ENCODE results near the gene NPC1L1.

Gene NPC1L1

DNA sequence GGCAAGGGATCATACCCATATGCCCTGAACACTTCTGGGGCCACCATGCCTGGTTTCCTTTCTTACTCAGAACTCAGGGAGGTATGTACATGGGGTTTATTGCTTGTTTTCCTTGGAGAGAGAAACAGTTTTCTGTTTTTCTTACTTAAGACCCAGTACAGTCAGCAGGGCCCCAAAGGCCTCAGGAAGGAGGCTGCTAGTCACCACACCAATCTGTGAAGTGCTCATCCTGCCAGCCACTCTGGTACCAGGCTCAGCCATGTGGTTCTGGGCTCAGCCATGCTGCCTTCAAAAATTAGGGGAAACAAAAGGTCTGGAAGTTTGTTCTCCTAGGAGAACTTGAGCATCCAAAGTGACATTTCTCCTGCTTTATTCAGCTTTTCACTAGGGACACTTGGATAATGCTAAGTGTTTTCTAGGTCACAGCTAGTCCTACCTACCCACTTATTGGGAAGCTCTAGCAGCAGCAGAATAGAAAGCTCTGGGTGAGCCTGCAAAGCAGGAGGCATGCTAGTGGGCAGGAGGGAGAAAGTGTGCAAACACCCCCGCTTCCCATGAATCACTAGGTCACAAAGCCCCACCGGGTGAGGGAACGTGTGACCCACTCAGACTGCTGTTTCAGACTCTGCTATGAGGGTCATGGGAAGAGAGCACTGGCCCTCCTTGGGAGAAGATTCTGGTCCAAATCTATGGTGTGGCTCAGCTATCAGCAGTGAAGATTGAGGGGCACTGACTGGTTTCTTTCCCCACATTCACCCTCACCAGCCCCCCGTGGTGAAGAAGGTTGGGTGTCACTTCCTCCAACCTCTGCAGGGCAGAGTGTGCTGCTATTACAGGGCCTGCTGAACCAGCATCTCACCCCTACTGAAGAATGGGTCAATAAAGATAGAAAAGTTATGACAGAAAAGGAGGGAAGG lies 74.6 kb downstream of the NPC1L1 start:
- TF ChIP-seq, protein P1, sequence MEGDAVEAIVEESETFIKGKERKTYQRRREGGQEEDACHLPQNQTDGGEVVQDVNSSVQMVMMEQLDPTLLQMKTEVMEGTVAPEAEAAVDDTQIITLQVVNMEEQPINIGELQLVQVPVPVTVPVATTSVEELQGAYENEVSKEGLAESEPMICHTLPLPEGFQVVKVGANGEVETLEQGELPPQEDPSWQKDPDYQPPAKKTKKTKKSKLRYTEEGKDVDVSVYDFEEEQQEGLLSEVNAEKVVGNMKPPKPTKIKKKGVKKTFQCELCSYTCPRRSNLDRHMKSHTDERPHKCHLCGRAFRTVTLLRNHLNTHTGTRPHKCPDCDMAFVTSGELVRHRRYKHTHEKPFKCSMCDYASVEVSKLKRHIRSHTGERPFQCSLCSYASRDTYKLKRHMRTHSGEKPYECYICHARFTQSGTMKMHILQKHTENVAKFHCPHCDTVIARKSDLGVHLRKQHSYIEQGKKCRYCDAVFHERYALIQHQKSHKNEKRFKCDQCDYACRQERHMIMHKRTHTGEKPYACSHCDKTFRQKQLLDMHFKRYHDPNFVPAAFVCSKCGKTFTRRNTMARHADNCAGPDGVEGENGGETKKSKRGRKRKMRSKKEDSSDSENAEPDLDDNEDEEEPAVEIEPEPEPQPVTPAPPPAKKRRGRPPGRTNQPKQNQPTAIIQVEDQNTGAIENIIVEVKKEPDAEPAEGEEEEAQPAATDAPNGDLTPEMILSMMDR (IDR thresholded peaks at IDR 0.05; ENCODE audit: borderline replicate concordance, control extremely low read depth, extremely low read depth, insufficient read depth, missing control alignments): no peak
- in situ Hi-C loops (cut with MboI; ENCODE audit: low sequenced_read_pairs, unreplicated experiment): no loop called here
- no peak for DNase-seq (ENCODE audit: low spot score)

DNA sequence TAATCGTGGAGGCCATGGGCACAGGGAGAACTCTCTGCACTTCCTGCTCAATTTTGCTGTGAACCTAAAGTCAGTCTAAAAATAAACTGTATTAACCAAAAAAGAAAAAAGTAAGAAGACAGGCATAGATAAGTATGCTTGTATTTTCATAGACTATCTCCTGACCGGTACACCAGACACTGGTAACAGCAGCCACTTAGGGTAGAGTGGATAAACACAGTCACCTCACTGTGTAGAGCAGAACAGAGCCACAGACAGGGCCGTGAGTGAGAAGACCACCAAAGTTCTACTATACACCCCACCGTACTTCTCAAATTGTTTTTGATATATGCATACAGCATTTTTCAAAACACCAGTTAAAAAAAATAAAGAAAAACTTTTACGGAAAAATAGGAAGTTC lies 75.6 kb downstream of the NPC1L1 start:
- DNase-seq (ENCODE audit: low spot score): no peak
- in situ Hi-C loops (cut with MboI; ENCODE audit: low sequenced_read_pairs, unreplicated experiment): no loop called here
- TF ChIP-seq, protein P1 (IDR thresholded peaks at IDR 0.05; ENCODE audit: borderline replicate concordance, control extremely low read depth, extremely low read depth, insufficient read depth, missing control alignments): no peak

GRCh38 chr7:44463169-44463808 lies 77.8 kb downstream of the NPC1L1 start:
- TF ChIP-seq, protein P1 (IDR thresholded peaks at IDR 0.05; ENCODE audit: borderline replicate concordance, control extremely low read depth, extremely low read depth, insufficient read depth, missing control alignments): no peak
- DNase-seq (ENCODE audit: low spot score): no peak
- in situ Hi-C loops (cut with MboI; ENCODE audit: low sequenced_read_pairs, unreplicated experiment): no loop called here
